Measurements from ENCODE around the gene GLYR1.

Gene GLYR1

GRCh38 chr16:4847774-4848587 lies 893 bp upstream of the GLYR1 start:
- DNase-seq (ENCODE audit: low read depth), result no peak

GRCh38 chr16:4846503-4846900 lies 586 bp downstream of the GLYR1 start:
- DNase-seq (ENCODE audit: low read depth), result no peak

GRCh38 chr16:4840984-4841383 lies 6.1 kb downstream of the GLYR1 start:
- no peak for DNase-seq (ENCODE audit: low read depth)

GRCh38 chr16:4839942-4840341 lies 7.1 kb downstream of the GLYR1 start:
- DNase-seq (ENCODE audit: low read depth), result no peak

- no peak for DNase-seq (ENCODE audit: low read depth)
Observed at GRCh38 chr16:4837733-4838501, 9.2 kb downstream of the GLYR1 start.

- no peak for DNase-seq (ENCODE audit: low read depth)
Observed at GRCh38 chr16:4836727-4837126, 10.4 kb downstream of the GLYR1 start.

GRCh38 chr16:4833584-4833983 lies 13.5 kb downstream of the GLYR1 start:
- DNase-seq (ENCODE audit: low read depth), result no peak

GRCh38 chr16:4832698-4833343 lies 14.3 kb downstream of the GLYR1 start:
- no peak for DNase-seq (ENCODE audit: low read depth)

GRCh38 chr16:4831616-4832015 lies 15.5 kb downstream of the GLYR1 start:
- no peak for DNase-seq (ENCODE audit: low read depth)

- no peak for DNase-seq (ENCODE audit: low read depth)
Observed at GRCh38 chr16:4830408-4830807, 16.7 kb downstream of the GLYR1 start.

- no peak for DNase-seq (ENCODE audit: low read depth)
Observed at GRCh38 chr16:4828567-4829321, 18.3 kb downstream of the GLYR1 start.

GRCh38 chr16:4826980-4827379 lies 20.1 kb downstream of the GLYR1 start:
- DNase-seq (ENCODE audit: low read depth), result no peak

GRCh38 chr16:4826526-4826925 lies 20.6 kb downstream of the GLYR1 start:
- no peak for DNase-seq (ENCODE audit: low read depth)

GRCh38 chr16:4825196-4825595 lies 21.9 kb downstream of the GLYR1 start:
- no peak for DNase-seq (ENCODE audit: low read depth)

- DNase-seq (ENCODE audit: low read depth), result no peak
Observed at GRCh38 chr16:4820652-4821051, 26.4 kb downstream of the GLYR1 start.

GRCh38 chr16:4814542-4815173 lies 32.4 kb downstream of the GLYR1 start:
- DNase-seq (ENCODE audit: low read depth), result no peak

GRCh38 chr16:4814046-4814445 lies 33.0 kb downstream of the GLYR1 start:
- no peak for DNase-seq (ENCODE audit: low read depth)

GRCh38 chr16:4813251-4814003 lies 33.7 kb downstream of the GLYR1 start:
- no peak for DNase-seq (ENCODE audit: low read depth)

GRCh38 chr16:4811773-4812172 lies 35.3 kb downstream of the GLYR1 start:
- DNase-seq (ENCODE audit: low read depth), result no peak

- no peak for DNase-seq (ENCODE audit: low read depth)
Observed at GRCh38 chr16:4811242-4811641, 35.8 kb downstream of the GLYR1 start.

GRCh38 chr16:4806280-4806679 lies 40.8 kb downstream of the GLYR1 start:
- no peak for DNase-seq (ENCODE audit: low read depth)
